ENCODE results near the gene DUOX1. TPM values are rescaled to one million over a fixed set of nuclear protein-coding genes. Genes with fewer than 3 reads are reported as not detected.

The DUOX1 gene
- total RNA-seq, 2 experiments from 2014 or later, result not detected

Other genes starting within 250 kb of the DUOX1 start
- gene TERB2, start 173.3 kb upstream of the DUOX1 start, total RNA-seq, result not detected
- 10 to 100 TPM in 1 of 2 experiments, 1 to 10 TPM in 1; 7.6 to 10.2 TPM for gene SORD, start 106.8 kb upstream of the DUOX1 start, total RNA-seq
- gene DUOX2, start 15.8 kb upstream of the DUOX1 start, total RNA-seq, result not detected
- gene DUOXA2, start 15.7 kb upstream of the DUOX1 start, total RNA-seq, result not detected
- under 1 TPM in 1 of 2 experiments, not detected in 1; 0.68 TPM for gene DUOXA1, start 115 bp upstream of the DUOX1 start, total RNA-seq
- 1 to 10 TPM; 2.1 to 2.3 TPM for gene SHF, start 58.0 kb downstream of the DUOX1 start, total RNA-seq
- not detected for gene SLC28A2, start 122.2 kb downstream of the DUOX1 start, total RNA-seq
- 1 to 10 TPM; 2.9 to 3.5 TPM for gene GATM, start 248.6 kb downstream of the DUOX1 start, total RNA-seq

Measured in activated naive CD8-positive, alpha-beta T cell treated with anti-CD3 and anti-CD28 coated beads, Interleukin-2, amount 10 ng/mL, durations not matched to agents 7 days and 5 days (primary cell).